Measurements from ENCODE around the gene PAPLN.

The PAPLN gene

DNA sequence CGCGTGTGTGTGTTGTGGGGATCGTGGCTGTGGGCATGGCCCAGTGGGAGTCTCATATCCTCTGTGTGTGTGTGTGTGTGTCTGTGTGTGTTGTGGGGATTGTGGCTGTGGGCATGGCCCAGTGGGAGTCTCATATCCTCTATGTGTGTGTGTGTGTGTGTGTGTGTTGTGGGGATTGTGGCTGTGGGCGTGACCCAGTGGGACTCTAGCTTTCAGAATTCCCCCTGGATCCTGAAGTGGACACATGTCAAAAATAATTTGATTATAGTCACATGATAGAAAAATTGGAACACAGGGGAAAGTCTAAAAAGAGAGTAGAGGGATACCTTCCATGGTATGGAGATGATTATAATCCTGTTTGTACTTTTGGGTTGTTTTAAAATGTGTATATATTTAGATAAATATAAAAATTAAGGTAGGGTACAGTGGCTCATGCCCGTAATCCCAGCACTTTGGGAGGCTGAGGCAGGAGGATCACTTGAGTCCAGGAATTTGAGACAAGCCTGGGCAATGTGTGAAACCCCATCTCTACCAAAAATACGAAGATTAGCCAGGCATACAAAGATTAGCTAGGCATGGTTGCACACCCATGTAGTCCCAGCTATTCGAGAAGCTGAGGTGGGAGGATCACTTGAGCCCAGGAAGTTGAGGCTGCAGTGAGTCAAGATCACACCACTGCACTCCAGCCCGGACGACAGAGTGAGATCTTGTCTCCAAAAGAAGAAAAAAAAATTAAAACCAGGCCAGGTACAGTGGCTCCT lies 11.0 kb downstream of the PAPLN start:
- DNase-seq, result no peak

DNA sequence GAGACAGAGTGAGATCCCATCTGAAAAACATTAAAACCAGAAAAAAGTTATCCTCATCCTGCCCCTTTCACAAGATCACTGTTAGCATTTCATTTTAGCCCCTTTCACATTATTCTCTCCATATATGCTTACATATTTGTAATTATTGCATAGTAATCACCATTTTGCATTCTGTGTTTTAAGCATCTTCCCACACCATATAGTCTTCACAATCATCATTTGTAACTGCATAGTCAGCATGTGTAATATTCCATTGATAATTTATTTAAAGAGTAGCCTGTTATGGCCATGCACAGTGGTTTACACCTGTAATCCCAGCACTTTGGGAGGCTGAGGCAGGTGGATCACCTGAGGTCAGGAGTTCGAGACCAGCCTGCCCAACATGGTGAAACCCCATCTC lies 11.8 kb downstream of the PAPLN start:
- DNase-seq, result no peak

DNA sequence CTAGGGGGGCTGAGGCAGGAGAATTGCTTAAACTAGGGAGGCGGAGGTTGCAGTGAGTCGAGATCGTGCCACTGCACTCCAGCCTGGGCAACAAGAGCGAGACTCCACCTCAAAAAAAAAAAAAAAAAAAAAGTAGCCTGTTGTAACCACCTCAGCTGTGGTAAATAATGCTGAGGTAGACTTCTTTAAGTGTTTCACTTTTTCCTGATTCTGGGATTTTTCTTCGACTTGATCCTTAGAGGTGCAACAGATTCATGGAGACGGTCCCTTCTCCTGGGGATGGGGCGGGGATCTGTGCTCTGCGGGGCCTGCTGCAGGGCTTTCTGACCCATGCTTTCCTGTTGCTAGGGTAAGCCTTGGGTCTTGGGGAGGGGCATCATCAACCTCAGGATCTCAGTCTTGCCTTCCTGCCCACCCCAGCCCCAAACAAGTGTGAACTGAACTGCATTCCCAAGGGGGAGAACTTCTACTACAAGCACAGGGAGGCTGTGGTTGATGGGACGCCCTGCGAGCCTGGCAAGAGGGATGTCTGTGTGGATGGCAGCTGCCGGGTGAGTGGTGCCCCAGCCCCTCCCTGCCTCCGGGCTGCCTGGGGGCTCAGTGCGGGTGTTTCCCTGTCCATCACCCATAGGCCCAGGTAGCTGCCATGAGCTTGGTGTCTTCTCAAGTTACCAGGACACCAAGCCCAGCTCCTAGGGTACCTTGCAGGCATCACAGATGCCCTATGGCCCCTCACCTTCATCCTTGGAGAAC lies 12.4 kb downstream of the PAPLN start:
- no peak for DNase-seq

DNA sequence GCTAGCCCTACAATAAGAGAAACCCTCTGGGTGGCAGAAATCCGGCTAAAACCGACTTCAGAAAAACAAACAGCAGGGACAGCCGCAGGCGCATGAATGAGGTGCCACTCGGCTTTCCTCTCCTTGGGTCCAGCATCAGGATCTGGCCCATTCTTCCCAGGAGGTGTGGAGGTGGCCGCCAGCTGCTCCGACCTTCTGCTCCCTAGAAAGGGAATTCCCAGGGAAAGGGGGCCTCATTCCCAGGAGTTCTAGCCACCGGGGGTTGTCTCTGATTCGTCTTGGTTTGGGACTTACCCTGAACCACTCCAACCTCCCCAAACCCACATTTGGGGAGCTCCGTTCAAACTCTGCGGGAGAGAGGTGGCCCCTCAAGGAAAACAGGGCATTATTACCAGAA lies 13.0 kb downstream of the PAPLN start:
- no peak for DNase-seq

DNA sequence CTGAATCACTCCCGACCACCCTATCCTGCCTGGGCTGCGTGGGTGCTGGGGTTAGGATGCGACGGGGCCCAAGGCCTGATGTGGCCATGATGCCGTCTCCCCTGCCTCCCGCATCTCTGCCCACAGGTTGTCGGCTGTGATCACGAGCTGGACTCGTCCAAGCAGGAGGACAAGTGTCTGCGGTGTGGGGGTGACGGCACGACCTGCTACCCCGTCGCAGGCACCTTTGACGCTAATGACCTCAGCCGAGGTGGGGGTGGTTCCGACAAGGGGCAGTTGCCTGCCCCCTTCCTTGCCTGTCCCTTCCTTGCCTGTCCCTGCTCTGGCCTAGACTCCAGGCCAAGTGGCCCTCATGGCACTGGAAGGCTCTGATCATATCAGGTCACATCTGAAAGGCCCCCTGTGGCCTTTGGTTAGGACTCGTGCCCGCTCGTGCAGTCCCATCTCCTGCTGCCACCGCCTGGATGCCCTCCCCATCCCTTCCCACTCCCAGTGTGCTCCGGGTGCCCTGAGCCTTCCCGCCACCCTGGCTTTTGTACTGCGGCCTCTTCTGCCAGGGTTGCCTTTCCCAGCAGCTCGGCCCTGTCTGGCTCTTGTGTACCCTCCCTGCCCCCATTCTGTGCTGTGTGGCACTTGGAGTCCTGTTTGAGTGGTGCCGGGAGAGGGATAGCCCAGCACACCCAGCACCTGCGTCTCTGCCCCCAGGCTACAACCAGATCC lies 13.6 kb downstream of the PAPLN start:
- no peak for DNase-seq

DNA sequence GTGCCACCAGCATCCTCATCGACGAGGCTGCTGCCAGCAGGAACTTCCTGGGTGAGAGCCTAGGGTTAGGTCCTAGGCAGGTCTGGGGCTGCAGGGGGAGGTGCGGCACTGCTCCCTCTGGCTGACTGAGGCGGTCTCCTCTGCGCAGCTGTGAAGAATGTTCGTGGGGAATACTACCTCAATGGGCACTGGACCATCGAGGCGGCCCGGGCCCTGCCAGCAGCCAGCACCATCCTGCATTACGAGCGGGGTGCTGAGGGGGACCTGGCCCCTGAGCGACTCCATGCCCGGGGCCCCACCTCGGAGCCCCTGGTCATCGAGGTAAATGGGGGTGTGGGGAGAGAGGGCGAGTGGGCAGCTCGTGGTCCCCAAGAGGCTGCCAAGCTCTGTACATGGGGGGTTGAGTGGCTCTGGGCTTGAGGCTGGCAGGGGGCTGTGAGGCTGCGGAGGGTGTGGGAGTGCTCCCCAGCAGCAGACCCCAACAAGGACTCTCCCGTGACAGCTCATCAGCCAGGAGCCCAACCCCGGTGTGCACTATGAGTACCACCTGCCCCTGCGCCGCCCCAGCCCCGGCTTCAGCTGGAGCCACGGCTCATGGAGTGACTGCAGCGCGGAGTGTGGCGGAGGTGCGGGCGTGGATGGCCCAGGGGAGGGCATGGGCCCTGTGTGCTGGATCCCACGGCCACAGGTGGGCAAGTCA lies 14.4 kb downstream of the PAPLN start:
- DNase-seq, result no peak

DNA sequence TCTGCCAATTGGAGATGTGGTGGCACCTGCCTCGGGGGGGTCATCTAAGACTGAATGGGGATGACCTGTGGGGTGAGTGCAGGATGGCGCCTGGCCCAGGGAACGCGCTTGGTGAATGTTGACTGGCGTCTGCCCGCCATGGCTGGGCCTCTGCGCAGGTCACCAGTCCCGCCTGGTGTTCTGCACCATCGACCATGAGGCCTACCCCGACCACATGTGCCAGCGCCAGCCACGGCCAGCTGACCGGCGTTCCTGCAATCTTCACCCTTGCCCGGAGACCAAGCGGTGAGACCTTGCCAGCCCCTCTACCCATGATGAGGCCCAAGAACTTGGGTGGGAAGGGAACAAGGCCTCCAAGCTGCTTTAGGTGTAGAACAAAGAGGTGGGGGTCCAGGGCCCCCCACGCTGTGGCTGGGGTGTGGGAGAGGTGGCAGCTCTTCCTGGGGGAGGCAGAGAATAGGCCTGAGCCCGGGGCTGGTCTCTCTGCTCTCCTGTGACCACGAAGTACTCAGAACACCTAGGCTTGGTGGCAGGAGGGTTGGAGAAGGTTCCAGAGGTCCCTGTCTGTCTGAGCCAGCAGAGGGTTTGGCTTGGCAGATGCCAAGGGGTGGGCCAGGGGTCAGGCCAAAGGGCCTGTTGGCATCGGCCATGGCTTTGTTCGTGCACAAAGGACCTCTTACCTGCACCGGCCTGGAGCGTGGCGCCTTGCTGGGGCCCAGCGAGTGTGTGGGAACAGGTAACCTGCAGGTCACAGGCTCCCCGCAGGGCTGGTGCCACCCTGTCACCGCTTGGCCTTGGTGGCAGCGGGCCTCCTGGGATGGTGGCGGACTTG lies 15.4 kb downstream of the PAPLN start:
- no peak for DNase-seq

DNA sequence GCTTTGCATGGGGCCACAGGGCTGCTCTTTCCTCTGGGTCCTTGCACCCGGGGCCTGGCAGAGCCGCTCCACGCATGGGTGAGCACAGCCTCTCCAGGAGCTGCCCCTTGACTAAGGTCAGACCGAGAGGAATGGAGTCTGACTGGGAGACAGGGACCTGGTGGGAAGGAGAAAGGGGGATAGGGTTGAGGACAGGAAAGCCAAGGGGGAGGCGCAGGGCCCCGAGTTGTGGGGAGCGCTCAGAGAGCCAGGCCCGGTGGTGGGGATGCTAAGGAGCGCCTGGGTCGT lies 16.0 kb downstream of the PAPLN start:
- DNase-seq, result no peak

DNA sequence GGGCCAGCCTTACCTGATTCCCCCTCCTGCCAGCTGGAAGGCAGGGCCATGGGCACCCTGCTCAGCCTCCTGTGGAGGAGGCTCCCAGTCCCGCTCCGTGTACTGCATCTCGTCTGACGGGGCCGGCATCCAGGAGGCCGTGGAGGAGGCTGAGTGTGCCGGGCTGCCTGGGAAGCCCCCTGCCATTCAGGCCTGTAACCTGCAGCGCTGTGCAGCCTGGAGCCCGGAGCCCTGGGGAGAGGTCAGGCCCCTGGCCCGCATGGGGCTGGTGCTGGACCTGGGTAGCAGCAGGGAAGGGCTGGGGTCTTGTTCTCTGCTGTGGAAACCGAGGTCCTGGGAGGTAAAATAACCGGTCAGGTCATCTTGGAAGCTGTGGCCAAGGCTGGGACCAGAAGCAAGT lies 16.4 kb downstream of the PAPLN start:
- no peak for DNase-seq

DNA sequence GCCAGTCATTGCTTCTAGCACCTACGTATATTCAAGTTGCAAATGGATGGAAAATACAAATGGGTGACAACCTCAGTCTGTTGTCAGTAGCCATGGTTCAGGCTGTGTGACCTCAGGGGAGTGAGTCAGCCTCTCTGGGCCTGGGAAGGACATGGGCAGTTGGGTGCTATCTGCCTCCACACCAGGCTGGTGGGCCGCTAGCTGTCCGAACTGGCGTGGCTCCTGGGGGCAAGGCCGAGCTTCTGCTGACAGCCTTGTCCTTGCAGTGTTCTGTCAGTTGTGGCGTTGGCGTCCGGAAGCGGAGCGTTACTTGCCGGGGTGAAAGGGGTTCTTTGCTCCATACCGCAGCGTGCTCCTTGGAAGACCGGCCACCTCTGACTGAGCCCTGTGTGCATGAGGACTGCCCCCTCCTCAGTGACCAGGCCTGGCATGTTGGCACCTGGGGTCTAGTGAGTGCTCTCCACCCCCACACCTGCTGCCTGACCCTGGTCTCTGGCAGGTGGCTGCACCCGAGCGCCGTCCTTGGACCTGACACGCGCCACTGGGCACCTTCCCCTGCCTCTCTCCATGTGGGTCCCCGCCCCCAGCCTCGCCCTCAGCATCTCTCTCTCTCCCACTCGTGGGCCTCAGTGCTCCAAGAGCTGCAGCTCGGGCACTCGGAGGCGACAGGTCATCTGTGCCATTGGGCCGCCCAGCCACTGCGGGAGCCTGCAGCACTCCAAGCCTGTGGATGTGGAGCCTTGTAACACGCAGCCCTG lies 17.1 kb downstream of the PAPLN start:
- DNase-seq, result no peak

DNA sequence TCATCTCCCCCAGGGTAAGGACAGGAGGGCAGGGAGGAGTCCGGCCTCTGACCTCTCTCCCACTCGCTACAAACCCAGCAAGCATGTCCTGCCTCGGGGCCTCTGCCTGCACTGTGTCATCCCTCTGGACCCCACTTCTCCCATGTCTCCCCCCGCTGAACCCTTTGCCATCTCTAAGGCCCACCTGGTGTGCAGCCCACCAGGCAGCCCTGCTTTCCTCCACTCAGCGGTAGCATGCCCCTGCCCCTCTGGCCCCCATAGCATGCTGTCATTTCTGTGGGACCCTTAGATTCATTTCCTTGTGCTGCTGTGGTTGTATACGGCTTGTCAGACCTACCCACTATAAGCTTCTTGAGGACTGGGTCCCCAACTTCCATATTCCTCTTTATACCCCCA lies 17.7 kb downstream of the PAPLN start:
- no peak for DNase-seq

DNA sequence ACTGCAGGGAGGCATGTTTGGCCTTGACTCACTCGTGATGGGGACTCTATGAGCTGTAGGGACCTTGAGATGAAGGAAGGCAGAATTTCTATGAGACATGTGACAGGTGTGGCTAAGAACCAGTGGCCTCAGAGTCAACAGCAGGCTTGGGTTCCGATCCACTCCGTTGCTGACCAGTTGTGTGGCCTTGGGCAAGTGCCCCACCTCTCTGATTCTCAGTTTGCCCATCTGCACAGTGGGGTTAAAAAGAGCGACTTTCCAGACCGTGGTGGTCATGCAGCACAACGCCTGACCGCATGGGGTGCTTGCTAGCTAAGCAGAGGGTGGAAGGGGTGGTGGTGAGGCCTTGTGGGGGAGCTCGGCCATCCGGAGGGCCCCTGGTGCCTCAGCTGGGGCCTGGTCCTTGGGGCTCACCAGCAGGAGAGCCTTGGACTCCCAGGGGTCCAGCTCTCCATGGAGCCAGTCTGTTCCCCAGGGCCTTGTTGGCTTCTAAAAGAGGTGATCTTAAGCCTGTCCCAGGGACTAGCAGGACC lies 18.5 kb downstream of the PAPLN start:
- DNase-seq, result no peak

DNA sequence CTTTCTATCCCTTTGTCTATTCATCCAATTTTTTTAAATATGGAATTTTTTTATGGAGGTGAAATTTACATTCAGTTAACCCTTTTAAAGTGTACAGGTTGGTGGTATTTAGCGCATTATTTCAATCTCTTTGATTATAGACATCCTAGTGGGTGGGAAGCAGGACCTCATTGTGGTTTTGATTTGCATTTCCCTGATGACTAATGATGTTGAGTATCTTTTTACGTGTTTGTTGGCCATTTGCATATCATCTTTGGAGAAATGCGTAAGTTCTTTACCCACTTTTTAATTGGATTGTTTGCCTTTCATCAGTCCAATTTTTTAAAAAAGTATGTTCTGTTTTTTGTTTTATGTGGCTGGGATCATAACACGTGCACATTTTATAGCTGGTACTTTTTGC lies 20.8 kb downstream of the PAPLN start:
- no peak for DNase-seq

DNA sequence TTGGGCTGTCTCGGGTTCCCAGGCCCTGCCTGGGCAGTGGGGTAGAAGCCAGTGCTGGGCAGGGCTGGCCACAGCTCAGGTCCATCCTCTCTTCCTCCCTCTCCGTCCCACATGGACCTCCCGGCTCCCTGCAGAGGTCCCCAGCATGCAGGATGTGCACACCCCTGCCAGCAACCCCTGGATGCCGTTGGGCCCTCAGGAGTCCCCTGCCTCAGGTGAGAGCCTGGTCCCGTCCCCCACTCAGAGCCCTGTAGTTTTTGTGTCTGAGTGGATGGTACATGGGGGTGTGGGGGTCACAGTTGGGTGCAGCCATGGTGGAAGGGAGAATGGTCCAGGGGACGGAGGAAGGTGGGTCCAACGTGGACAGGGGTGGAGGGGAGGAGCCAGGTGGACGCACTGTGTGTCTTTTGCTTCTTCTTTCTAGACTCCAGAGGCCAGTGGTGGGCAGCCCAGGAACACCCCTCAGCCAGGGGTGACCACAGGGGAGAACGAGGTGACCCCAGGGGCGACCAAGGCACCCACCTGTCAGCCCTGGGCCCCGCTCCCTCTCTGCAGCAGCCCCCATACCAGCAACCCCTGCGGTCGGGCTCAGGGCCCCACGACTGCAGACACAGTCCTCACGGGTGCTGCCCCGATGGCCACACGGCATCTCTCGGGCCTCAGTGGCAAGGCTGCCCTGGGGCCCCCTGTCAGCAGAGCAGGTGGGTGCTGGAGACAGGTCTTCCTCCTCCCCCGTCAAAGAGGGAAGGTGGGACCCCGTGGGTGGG lies 21.7 kb downstream of the PAPLN start:
- DNase-seq, result no peak

DNA sequence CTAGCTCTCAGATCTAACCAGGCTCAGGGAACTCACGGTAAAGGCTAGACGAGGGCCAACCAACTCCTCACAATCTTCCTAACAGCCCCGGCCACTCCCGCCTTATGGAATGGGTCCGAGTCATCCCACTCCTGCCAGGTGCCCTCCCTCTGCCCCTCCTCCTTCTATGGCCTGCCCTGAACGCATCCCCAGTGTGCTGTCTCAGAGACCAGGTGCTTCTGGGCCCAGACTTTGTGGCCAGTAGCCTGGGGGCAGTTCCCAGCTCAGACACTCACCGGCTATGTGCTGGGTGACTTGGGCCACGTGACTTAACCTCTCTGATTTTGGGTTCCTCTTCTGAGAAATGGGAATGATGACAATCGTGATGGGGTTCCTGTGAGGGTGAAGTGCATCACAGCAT lies 22.5 kb downstream of the PAPLN start:
- DNase-seq, result no peak

DNA sequence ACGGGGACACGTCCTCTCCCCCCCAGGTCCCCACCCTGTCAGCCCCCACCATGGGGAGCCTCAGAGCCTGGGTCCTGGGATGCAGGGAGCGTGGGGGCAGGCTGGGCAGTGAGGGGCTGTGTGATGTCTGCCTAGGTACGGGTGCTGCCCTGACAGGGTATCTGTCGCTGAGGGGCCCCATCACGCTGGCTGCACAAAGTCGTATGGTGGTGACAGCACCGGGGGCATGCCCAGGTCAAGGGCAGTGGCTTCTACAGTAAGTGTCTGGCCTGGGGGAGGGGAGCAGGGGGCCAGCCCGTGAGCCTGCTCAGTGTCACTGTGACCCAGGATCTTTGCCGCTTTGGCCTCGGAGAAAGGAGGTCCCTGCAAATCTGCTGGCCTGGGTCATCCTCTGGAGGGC lies 23.3 kb downstream of the PAPLN start:
- DNase-seq, result no peak

DNA sequence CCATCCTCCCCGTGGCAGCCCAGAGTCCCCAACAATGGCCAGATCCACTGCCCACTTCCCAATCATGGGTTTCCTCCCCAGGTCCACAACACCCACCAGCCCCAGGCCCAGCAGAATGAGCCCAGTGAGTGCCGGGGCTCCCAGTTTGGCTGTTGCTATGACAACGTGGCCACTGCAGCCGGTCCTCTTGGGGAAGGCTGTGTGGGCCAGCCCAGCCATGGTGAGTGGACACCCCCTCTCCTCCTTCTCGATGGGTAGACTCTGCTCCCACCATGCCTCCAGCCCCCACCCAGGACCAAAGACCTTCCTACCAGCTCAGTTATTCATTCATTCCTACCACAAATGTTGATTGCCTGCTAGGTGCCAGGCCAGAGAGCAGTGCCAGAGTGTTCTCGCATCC lies 23.8 kb downstream of the PAPLN start:
- DNase-seq, result no peak

DNA sequence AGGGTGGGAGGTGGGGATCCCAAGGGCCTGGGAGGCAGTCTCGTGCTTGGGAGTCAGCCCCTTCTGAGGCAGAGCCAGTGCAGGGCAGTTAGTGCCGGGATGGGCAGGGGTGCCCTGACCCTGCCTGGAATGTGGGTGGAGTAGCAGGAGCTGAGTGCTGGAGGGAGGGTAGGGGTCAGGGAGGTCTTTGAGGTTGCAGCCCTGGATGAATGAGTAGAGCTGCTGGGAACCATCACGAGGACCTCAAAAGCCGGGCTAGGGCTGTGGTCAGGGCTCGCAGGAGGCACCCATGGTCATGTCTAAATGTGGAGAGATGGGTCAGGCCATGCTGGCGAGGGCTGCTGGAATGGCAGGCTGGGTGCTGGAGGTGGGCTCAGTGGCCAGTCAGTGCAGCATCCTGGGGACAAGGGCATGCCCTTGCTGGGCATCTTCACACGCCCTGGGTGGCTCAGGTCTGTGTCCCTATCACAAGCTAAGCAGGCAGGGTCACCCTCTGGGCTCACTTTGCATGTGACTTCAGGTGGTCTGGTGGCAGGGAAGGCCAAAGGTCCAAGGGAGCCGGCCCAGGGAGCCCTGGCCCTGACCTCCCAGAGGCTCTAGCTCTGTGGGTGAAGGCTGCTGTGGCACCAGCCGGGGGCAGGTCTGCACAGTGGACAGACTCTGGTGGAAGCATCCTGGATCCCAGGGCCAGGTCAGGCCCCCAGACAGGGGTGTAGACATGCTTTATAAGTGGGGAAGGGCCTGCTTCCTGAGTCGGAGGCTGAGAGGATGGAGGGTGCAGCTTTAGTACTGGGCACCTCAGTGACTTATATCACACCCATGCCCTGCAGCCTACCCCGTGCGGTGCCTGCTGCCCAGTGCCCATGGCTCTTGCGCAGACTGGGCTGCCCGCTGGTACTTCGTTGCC lies 24.5 kb downstream of the PAPLN start:
- no peak for DNase-seq

DNA sequence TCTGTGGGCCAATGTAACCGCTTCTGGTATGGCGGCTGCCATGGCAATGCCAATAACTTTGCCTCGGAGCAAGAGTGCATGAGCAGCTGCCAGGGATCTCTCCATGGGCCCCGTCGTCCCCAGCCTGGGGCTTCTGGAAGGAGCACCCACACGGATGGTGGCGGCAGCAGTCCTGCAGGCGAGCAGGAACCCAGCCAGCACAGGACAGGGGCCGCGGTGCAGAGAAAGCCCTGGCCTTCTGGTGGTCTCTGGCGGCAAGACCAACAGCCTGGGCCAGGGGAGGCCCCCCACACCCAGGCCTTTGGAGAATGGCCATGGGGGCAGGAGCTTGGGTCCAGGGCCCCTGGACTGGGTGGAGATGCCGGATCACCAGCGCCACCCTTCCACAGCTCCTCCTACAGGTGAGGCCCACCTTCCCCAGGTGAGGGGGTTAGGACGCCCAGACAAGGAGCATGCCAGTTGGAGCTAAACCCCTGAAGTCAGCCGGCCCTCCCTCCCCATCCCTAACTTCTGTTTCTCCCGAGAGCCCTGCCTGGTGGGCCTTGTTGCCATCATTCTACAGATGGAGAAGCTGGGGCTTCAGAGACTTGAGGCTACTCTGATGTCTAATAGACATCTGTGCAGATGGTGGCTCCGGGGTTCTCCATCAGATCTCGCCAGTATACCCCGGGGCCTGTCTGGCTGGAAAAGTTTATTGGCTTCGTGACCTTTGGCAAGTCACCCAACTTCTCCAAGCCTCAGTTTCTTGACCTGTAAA lies 25.3 kb downstream of the PAPLN start:
- no peak for DNase-seq
